ENCODE measurements around the gene SRCAP.

The SRCAP gene

GRCh38 chr16:30656974-30657865 is 41.8 kb upstream of the SRCAP start:
- no CpG with 5 or more reads among the region's 32 CpGs for WGBS (ENCODE audit: insufficient coverage, insufficient read length)
- H3K27ac ChIP-seq (ENCODE audit: low read length) = no peak overlapping the region
- no peaks in the 10 kb centered on the region for H3K9me3 ChIP-seq (ENCODE audit: control insufficient read depth, insufficient read depth, low read length)
- H3K27me3 ChIP-seq (ENCODE audit: control insufficient read depth, insufficient read depth, low read length) = peaks cover 6% of the 10 kb centered on the region; the same call in 1 of the 2 replicates
- peak overlapping the region; percentile 52; the same call in 1 of the 2 replicates for H3K4me3 ChIP-seq (ENCODE audit: low read length)
- no peaks in the 10 kb centered on the region for H3K36me3 ChIP-seq (ENCODE audit: control insufficient read depth, insufficient read depth, low read length)
- no peaks in the 10 kb centered on the region for H3K4me1 ChIP-seq (ENCODE audit: control insufficient read depth, insufficient read depth, low read length)
- no peak for DNase-seq (ENCODE audit: low read depth, low spot score)

- Histone ChIP-seq H3K36me3 (ENCODE audit: control insufficient read depth, insufficient read depth, low read length) (no peaks in the 10 kb centered on the region), H3K9me3 (ENCODE audit: control insufficient read depth, insufficient read depth, low read length) (no peaks in the 10 kb centered on the region), H3K4me3 (ENCODE audit: low read length) (peak within 1 kb of the TSS; percentile 71), H3K4me1 (ENCODE audit: control insufficient read depth, insufficient read depth, low read length) (no peaks in the 10 kb centered on the region), H3K27ac (ENCODE audit: low read length) (no peak within 1 kb of the TSS), H3K27me3 (ENCODE audit: control insufficient read depth, insufficient read depth, low read length) (peaks cover 6% of the 10 kb centered on the region; the same call in 1 of the 2 replicates)
- no CpG with 5 or more reads among the region's 86 CpGs for WGBS (ENCODE audit: insufficient coverage, insufficient read length)
- peak; percentile 100 for DNase-seq (ENCODE audit: low read depth, low spot score)
These were observed 40.9 kb upstream of the SRCAP start, which contains the start of gene FBRS for GRCh38 chr16:30657866-30658730. Gene FBRS (plus strand): TSS chr16:30658431. CDS start chr16:30659519, 1,088 bp downstream.

- Histone ChIP-seq H3K27ac (ENCODE audit: low read length) (no peak overlapping the region), H3K4me1 (ENCODE audit: control insufficient read depth, insufficient read depth, low read length) (no peaks in the 10 kb centered on the region), H3K4me3 (ENCODE audit: low read length) (peak overlapping the region; percentile 71), H3K27me3 (ENCODE audit: control insufficient read depth, insufficient read depth, low read length) (peaks cover 6% of the 10 kb centered on the region; the same call in 1 of the 2 replicates), H3K9me3 (ENCODE audit: control insufficient read depth, insufficient read depth, low read length) (no peaks in the 10 kb centered on the region), H3K36me3 (ENCODE audit: control insufficient read depth, insufficient read depth, low read length) (no peaks in the 10 kb centered on the region)
- no CpG with 5 or more reads among the region's 64 CpGs for WGBS (ENCODE audit: insufficient coverage, insufficient read length)
- DNase-seq (ENCODE audit: low read depth, low spot score) = peak; percentile 75
These were observed 40.1 kb upstream of the SRCAP start for GRCh38 chr16:30658731-30659506.

- peaks cover 6% of the 10 kb centered on the region; the same call in 1 of the 2 replicates for H3K27me3 ChIP-seq (ENCODE audit: control insufficient read depth, insufficient read depth, low read length)
- H3K4me1 ChIP-seq (ENCODE audit: control insufficient read depth, insufficient read depth, low read length) = no peaks in the 10 kb centered on the region
- no peaks in the 10 kb centered on the region for H3K9me3 ChIP-seq (ENCODE audit: control insufficient read depth, insufficient read depth, low read length)
- peak overlapping the region; percentile 71 for H3K4me3 ChIP-seq (ENCODE audit: low read length)
- no peak for DNase-seq (ENCODE audit: low read depth, low spot score)
- no CpG with 5 or more reads among the region's 84 CpGs for WGBS (ENCODE audit: insufficient coverage, insufficient read length)
- H3K36me3 ChIP-seq (ENCODE audit: control insufficient read depth, insufficient read depth, low read length) = no peaks in the 10 kb centered on the region
- H3K27ac ChIP-seq (ENCODE audit: low read length) = no peak overlapping the region
These were observed 39.2 kb upstream of the SRCAP start for GRCh38 chr16:30659507-30660423.

- Histone ChIP-seq H3K27ac (ENCODE audit: low read length) (no peak overlapping the region), H3K9me3 (ENCODE audit: control insufficient read depth, insufficient read depth, low read length) (no peaks in the 10 kb centered on the region), H3K36me3 (ENCODE audit: control insufficient read depth, insufficient read depth, low read length) (no peaks in the 10 kb centered on the region), H3K4me1 (ENCODE audit: control insufficient read depth, insufficient read depth, low read length) (no peaks in the 10 kb centered on the region), H3K4me3 (ENCODE audit: low read length) (no peak overlapping the region), H3K27me3 (ENCODE audit: control insufficient read depth, insufficient read depth, low read length) (peaks cover 7% of the 10 kb centered on the region; the same call in 1 of the 2 replicates)
- WGBS (ENCODE audit: insufficient coverage, insufficient read length) = no CpG with 5 or more reads among the region's 21 CpGs
- no peak for DNase-seq (ENCODE audit: low read depth, low spot score)
These were observed 38.3 kb upstream of the SRCAP start for GRCh38 chr16:30660424-30661261.

GRCh38 chr16:30662449-30662848 is 36.5 kb upstream of the SRCAP start:
- no peaks in the 10 kb centered on the region for H3K36me3 ChIP-seq (ENCODE audit: control insufficient read depth, insufficient read depth, low read length)
- WGBS (ENCODE audit: insufficient coverage, insufficient read length) = no CpG with 5 or more reads among the region's 17 CpGs
- H3K27ac ChIP-seq (ENCODE audit: low read length) = no peak overlapping the region

GRCh38 chr16:30663038-30663437 is 35.9 kb upstream of the SRCAP start:
- DNase-seq (ENCODE audit: low read depth, low spot score) = no peak
- WGBS (ENCODE audit: insufficient coverage, insufficient read length) = no CpG with 5 or more reads among the region's 8 CpGs
- Histone ChIP-seq H3K27me3 (ENCODE audit: control insufficient read depth, insufficient read depth, low read length) (peaks cover 14% of the 10 kb centered on the region; the same call in 1 of the 2 replicates), H3K9me3 (ENCODE audit: control insufficient read depth, insufficient read depth, low read length) (no peaks in the 10 kb centered on the region), H3K27ac (ENCODE audit: low read length) (no peak overlapping the region), H3K4me1 (ENCODE audit: control insufficient read depth, insufficient read depth, low read length) (no peaks in the 10 kb centered on the region), H3K4me3 (ENCODE audit: low read length) (no peak overlapping the region), H3K36me3 (ENCODE audit: control insufficient read depth, insufficient read depth, low read length) (no peaks in the 10 kb centered on the region; the same call in 1 of the 2 replicates)

More at GRCh38 chr16:30662449-30662848, 36.5 kb upstream of the SRCAP start:
- Histone ChIP-seq H3K4me1 (ENCODE audit: control insufficient read depth, insufficient read depth, low read length) (no peaks in the 10 kb centered on the region), H3K9me3 (ENCODE audit: control insufficient read depth, insufficient read depth, low read length) (no peaks in the 10 kb centered on the region), H3K27me3 (ENCODE audit: control insufficient read depth, insufficient read depth, low read length) (peaks cover 11% of the 10 kb centered on the region; the same call in 1 of the 2 replicates), H3K4me3 (ENCODE audit: low read length) (no peak overlapping the region)
- DNase-seq (ENCODE audit: low read depth, low spot score) = no peak

- H3K4me1 ChIP-seq (ENCODE audit: control insufficient read depth, insufficient read depth, low read length) = no peaks in the 10 kb centered on the region
- no peak overlapping the region for H3K4me3 ChIP-seq (ENCODE audit: low read length)
- H3K9me3 ChIP-seq (ENCODE audit: control insufficient read depth, insufficient read depth, low read length) = no peaks in the 10 kb centered on the region
- WGBS (ENCODE audit: insufficient coverage, insufficient read length) = no CpG with 5 or more reads among the region's 9 CpGs
- H3K27me3 ChIP-seq (ENCODE audit: control insufficient read depth, insufficient read depth, low read length) = peaks cover 16% of the 10 kb centered on the region; the same call in 1 of the 2 replicates
- H3K27ac ChIP-seq (ENCODE audit: low read length) = no peak overlapping the region
- H3K36me3 ChIP-seq (ENCODE audit: control insufficient read depth, insufficient read depth, low read length) = peaks cover under 1% of the 10 kb centered on the region; the same call in 1 of the 2 replicates
- DNase-seq (ENCODE audit: low read depth, low spot score) = no peak
These were observed 35.2 kb upstream of the SRCAP start for GRCh38 chr16:30663820-30664219.
